A549 (cell line): Measurements from ENCODE around the gene CHD6. TPM values are rescaled to one million over a fixed set of nuclear protein-coding genes. Genes with fewer than 3 reads are reported as not detected.

ENCODE experiments used
- ATAC-seq, 2 experiments: fragments of 200-7000 bp in 1 of 2; fragments of >200 bp in 1 of 2; cut with Nextera tagmentation in 1 of 2; cut with Tn5 transposase in 1 of 2; 3 replicates each; pipeline versions ENCODE4 v1.8.0 to v1.9.1; 2018 to 2020; ENCODE audit warnings: mild to moderate bottlenecking in 1 of 2, moderate library complexity in 1 of 2
- CTCF ChIA-PET: fragments of 300-600 bp; sonication (Branson Sonifier 250); formaldehyde crosslinking; extraction: SDS; loops from one replicate; lab custom pipeline; 2021; ENCODE audit warnings: antibody characterized with exemption, inconsistent platforms; lab: Yijun Ruan, JAX
- POLR2A ChIA-PET: fragments of 350-600 bp; formaldehyde crosslinking; extraction: SDS; loops from one replicate; lab custom pipeline; 2021; ENCODE audit warnings: antibody characterized with exemption, inconsistent platforms; lab: Yijun Ruan, JAX
- DNase-seq, 2 experiments: peaks; one replicate each; pipeline versions ENCODE4 v3.0.0 to v3.0.0-alpha.2; 2011 to 2016; ENCODE audit warnings: low read depth in 1 of 2, low spot score in 1 of 2
- FAIRE-seq: peaks from 2 replicates; lab custom pipeline; 2011; peaks lifted over from hg19 to GRCh38; lab: Jason Lieb, UNC
- H3K27ac ChIP-seq, 2 experiments: fragments of >200 bp; sonication (Bioruptor Twin); formaldehyde crosslinking; 3 replicates each; pipeline ENCODE4 v1.5.1; 2016 to 2017
- H3K4me1 ChIP-seq: fragments of >200 bp; sonication (Bioruptor Twin); formaldehyde crosslinking; 3 replicates; pipeline ENCODE4 v1.6.1; 2016
- H3K4me2 ChIP-seq: fragments of >200 bp; sonication (Bioruptor Twin); formaldehyde crosslinking; 3 replicates; pipeline ENCODE4 v1.6.1; 2016
- H3K4me3 ChIP-seq: fragments of >200 bp; sonication (Bioruptor Twin); formaldehyde crosslinking; 3 replicates; pipeline ENCODE4 v1.5.1; 2016
- H3K9me3 ChIP-seq: fragments of >200 bp; sonication (Bioruptor Twin); formaldehyde crosslinking; 3 replicates; pipeline ENCODE4 v1.6.1; 2016
- BHLHE40 ChIP-seq: IDR thresholded peaks from 2 replicates; pipeline ENCODE4 v1.6.1; 2012; ENCODE audit warnings: low read depth, low read length, inconsistent platforms
- EHF ChIP-seq: fragments of 250-450 bp; sonication (Bioruptor Pico); IDR thresholded peaks from 2 replicates; pipeline ENCODE4 v1.5.0; 2020; ENCODE audit warnings: mild to moderate bottlenecking
- ESRRA ChIP-seq: fragments of 150-350 bp; IDR thresholded peaks from 2 replicates; pipeline ENCODE4 v1.6.1; 2014; ENCODE audit warnings: mild to moderate bottlenecking, low read length, borderline replicate concordance
- FOSB ChIP-seq: fragments of 250-450 bp; sonication (Bioruptor Pico); IDR thresholded peaks from 2 replicates; pipeline ENCODE4 v1.5.0; 2020; ENCODE audit warnings: mild to moderate bottlenecking, moderate library complexity
- FOSL2 ChIP-seq, 2 experiments: fragments of 450-650 bp in 1 of 2; fragments of >200 bp in 1 of 2; sonication (Bioruptor Twin) in 1 of 2; formaldehyde crosslinking; IDR thresholded peaks; 2 replicates each; pipeline versions ENCODE4 v1.5.0 to v1.6.1; 2016 to 2020; ENCODE audit warnings: mild to moderate bottlenecking in 1 of 2, moderate library complexity in 1 of 2
- FOXS1 ChIP-seq: fragments of 250-450 bp; sonication (Bioruptor Pico); IDR thresholded peaks from 2 replicates; pipeline ENCODE4 v1.5.0; 2020; ENCODE audit warnings: mild to moderate bottlenecking, moderate library complexity
- HOXA7 ChIP-seq: fragments of 250-450 bp; sonication (Bioruptor Pico); IDR thresholded peaks from 2 replicates; pipeline ENCODE4 v1.5.0; 2020; ENCODE audit warnings: mild to moderate bottlenecking, moderate library complexity
- KDM1A ChIP-seq: fragments of 200-600 bp; sonication (generic); IDR thresholded peaks from 2 replicates; pipeline ENCODE4 v1.6.1; 2016; ENCODE audit warnings: low read depth, mild to moderate bottlenecking
- KDM5A ChIP-seq: fragments of 200-600 bp; sonication (generic); IDR thresholded peaks from 2 replicates; pipeline ENCODE4 v1.6.1; 2016; ENCODE audit warnings: antibody characterized with exemption, mild to moderate bottlenecking
- MAFK ChIP-seq: fragments of 450-650 bp; IDR thresholded peaks from 2 replicates; pipeline ENCODE4 v1.6.1; 2014; ENCODE audit not compliant: partially characterized antibody
- POLR2A ChIP-seq: IDR thresholded peaks from 2 replicates; pipeline ENCODE4 v1.6.1; 2012; ENCODE audit warnings: mild to moderate bottlenecking, low read length
- POLR2AphosphoS2 ChIP-seq: conservative IDR thresholded peaks from 2 replicates; pipeline ENCODE4 v1.6.1; 2012; ENCODE audit warnings: low read length, improper control_type of control experiment, inconsistent platforms
- RARB ChIP-seq: fragments of 250-450 bp; sonication (Bioruptor Pico); IDR thresholded peaks from 2 replicates; pipeline ENCODE4 v1.8.0; 2021; ENCODE audit warnings: mild to moderate bottlenecking, moderate library complexity
- RCOR1 ChIP-seq: fragments of 150-350 bp; IDR thresholded peaks from 2 replicates; pipeline ENCODE4 v1.6.1; 2014; ENCODE audit warnings: antibody characterized with exemption, low read length, low read depth
- RNF2 ChIP-seq: fragments of 200-600 bp; sonication (generic); IDR thresholded peaks from 2 replicates; pipeline ENCODE4 v1.6.1; 2016; ENCODE audit warnings: low read depth, mild to moderate bottlenecking, antibody characterized with exemption, moderate library complexity, borderline replicate concordance
- ZFP36 ChIP-seq: fragments of 450-650 bp; IDR thresholded peaks from 2 replicates; pipeline ENCODE4 v1.6.1; 2014; ENCODE audit warnings: borderline replicate concordance; ENCODE audit not compliant: partially characterized antibody
- WGBS: methylation state at CpG from one replicate; pipeline ENCODE4 v1.1.6; 2017; ENCODE audit errors: missing lambda C conversion rate; 5-methylcytosine and 5-hydroxymethylcytosine counted together
- polyA plus RNA-seq, 4 experiments: library from polyadenylated mRNA; depleted of rRNA in 3 of 4; stranded (reverse); fragments of >200 nt; fragmentation: RNase III in 1 of 4; extraction: RNeasy Plus Mini Kit Qiagen cat#74134 plus additional on column Dnase treatment in 1 of 4; gene quantifications; 2 replicates in 3 of 4; 3 replicates in 1 of 4; pipeline ENCODE4 v1.2.3, GENCODE V29; 2011 to 2017
- TF ChIP-seq, protein P1 (sequence below): fragments of 450-650 bp; IDR thresholded peaks from 2 replicates; pipeline ENCODE4 v1.6.1; 2014; ENCODE audit warnings: antibody characterized with exemption
- TF ChIP-seq, protein P2 (sequence below): fragments of >200 bp; sonication (Bioruptor Twin); formaldehyde crosslinking; IDR thresholded peaks from 3 replicates; pipeline ENCODE4 v1.6.1; 2016
- TF ChIP-seq, protein P3 (sequence below): fragments of 150-350 bp; IDR thresholded peaks from 2 replicates; pipeline ENCODE4 v1.6.1; 2014; ENCODE audit warnings: low read depth, mild to moderate bottlenecking, low read length
- TF ChIP-seq, protein P4 (sequence below): fragments of 250-450 bp; sonication (Bioruptor Pico); IDR thresholded peaks from 2 replicates; pipeline ENCODE4 v1.5.0; 2021; ENCODE audit warnings: mild to moderate bottlenecking, moderate library complexity, borderline replicate concordance
- TF ChIP-seq, protein P5 (sequence below): fragments of 200-600 bp; sonication (generic); IDR thresholded peaks from 2 replicates; pipeline ENCODE4 v1.6.1; 2016; ENCODE audit warnings: antibody characterized with exemption, mild to moderate bottlenecking, moderate library complexity

The CHD6 gene
- polyA plus RNA-seq, 2 of the 4 experiments (the other 2 are of a cell fraction): 8.2 to 22.6 TPM

DNA sequence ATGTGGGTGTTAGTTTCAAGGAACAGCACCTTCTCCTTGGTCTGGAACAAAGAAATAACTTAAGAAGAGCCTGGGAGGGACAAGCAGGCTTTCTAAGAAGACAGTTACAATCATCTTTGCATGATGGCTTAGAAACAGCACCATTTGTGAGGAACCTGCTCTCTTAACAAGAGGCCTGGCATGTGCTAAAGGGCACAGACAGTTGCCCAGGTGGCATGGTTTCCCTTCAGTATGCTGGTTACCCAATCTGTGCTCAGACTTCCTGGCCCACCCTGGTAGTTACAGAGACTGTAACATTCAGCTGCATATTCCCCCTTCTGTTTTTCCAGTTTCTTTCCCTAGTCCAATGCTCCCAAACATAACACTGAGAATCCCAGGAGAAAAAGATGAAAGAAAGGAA is 84.0 kb downstream of the CHD6 start:
- no peak for DNase-seq
- Histone ChIP-seq H3K4me2 (no peak overlapping the region), H3K4me3 (no peak overlapping the region), H3K27ac (no peak overlapping the region), H3K9me3 (peaks cover 9% of the 10 kb centered on the region; the same call in 1 of the 3 replicates), H3K4me1 (no peaks in the 10 kb centered on the region)
- TF ChIP-seq, protein P1, sequence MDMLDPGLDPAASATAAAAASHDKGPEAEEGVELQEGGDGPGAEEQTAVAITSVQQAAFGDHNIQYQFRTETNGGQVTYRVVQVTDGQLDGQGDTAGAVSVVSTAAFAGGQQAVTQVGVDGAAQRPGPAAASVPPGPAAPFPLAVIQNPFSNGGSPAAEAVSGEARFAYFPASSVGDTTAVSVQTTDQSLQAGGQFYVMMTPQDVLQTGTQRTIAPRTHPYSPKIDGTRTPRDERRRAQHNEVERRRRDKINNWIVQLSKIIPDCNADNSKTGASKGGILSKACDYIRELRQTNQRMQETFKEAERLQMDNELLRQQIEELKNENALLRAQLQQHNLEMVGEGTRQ: no peak
- TF ChIP-seq EHF (CRISPR knock-in tag) (no peak), FOXS1 (CRISPR knock-in tag) (no peak), RARB (CRISPR knock-in tag) (no peak), POLR2AphosphoS2 (no peak), RCOR1 (no peak), KDM1A (no peak), FOSL2 (IDR thresholded peaks at IDR 0.05) (no peak), FOSL2 (CRISPR knock-in tag; IDR thresholded peaks at IDR 0.05) (no peak), POLR2A (no peak), ZFP36 (no peak), RNF2 (no peak), KDM5A (no peak), FOSB (no peak)
- TF ChIP-seq, protein P2, sequence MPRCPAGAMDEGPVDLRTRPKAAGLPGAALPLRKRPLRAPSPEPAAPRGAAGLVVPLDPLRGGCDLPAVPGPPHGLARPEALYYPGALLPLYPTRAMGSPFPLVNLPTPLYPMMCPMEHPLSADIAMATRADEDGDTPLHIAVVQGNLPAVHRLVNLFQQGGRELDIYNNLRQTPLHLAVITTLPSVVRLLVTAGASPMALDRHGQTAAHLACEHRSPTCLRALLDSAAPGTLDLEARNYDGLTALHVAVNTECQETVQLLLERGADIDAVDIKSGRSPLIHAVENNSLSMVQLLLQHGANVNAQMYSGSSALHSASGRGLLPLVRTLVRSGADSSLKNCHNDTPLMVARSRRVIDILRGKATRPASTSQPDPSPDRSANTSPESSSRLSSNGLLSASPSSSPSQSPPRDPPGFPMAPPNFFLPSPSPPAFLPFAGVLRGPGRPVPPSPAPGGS: no peak
- TF ChIP-seq, protein P3, sequence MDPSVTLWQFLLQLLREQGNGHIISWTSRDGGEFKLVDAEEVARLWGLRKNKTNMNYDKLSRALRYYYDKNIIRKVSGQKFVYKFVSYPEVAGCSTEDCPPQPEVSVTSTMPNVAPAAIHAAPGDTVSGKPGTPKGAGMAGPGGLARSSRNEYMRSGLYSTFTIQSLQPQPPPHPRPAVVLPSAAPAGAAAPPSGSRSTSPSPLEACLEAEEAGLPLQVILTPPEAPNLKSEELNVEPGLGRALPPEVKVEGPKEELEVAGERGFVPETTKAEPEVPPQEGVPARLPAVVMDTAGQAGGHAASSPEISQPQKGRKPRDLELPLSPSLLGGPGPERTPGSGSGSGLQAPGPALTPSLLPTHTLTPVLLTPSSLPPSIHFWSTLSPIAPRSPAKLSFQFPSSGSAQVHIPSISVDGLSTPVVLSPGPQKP: no peak
- TF ChIP-seq, protein P4, sequence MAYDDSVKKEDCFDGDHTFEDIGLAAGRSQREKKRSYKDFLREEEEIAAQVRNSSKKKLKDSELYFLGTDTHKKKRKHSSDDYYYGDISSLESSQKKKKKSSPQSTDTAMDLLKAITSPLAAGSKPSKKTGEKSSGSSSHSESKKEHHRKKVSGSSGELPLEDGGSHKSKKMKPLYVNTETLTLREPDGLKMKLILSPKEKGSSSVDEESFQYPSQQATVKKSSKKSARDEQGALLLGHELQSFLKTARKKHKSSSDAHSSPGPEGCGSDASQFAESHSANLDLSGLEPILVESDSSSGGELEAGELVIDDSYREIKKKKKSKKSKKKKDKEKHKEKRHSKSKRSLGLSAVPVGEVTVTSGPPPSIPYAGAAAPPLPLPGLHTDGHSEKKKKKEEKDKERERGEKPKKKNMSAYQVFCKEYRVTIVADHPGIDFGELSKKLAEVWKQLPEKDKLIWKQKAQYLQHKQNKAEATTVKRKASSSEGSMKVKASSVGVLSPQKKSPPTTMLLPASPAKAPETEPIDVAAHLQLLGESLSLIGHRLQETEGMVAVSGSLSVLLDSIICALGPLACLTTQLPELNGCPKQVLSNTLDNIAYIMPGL (CRISPR knock-in tag): no peak
- POLR2A ChIA-PET: no interaction called here
- CTCF ChIA-PET: interaction anchor here (0.7 to 1.1 kb wide), 2 partner anchors 11 to 21 kb away, joined by 3 to 5 read pairs; no protein-coding TSS in a partner anchor
- no peak for FAIRE-seq
- no peak for ATAC-seq

DNA sequence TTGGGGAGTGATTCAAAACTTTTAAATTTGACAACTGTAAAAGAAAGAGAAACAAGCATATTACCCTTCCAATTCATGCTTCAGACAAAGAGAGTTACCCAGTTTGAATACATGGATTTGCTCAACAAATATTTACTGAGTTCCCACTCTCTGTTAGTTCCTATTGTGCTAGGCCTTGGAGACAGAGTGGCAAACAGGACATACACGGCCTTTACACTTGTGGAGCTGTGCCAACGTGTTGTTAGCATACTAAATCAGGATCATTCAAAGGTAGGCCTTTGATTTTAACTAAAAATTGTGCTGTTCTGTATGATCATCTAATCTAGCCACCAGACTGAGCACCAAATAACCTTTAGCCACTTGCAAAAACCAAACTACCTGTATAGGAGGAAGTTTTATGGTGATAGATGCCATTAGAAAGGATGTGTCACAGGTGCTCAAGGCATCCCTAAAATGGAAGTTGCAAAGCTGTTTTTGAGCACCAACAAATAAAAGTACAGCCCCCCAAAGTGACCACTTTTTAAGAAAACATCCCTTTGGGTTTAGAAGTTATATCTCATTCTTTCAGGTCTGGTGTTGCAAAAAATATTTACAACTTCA is 84.5 kb downstream of the CHD6 start:
- ATAC-seq: no peak

More for the DNA sequence above, 84.5 kb downstream of the CHD6 start:
- POLR2A ChIA-PET: interaction anchor here (0.5 kb wide), 1 partner anchor 38 kb away, joined by 4 read pairs; no protein-coding TSS in a partner anchor
- Histone ChIP-seq H3K4me3 (no peak overlapping the region), H3K9me3 (peaks cover 9% of the 10 kb centered on the region; the same call in 1 of the 3 replicates), H3K4me1 (no peaks in the 10 kb centered on the region), H3K27ac (no peak overlapping the region), H3K4me2 (no peak overlapping the region)
- TF ChIP-seq ESRRA (no peak), HOXA7 (no peak), BHLHE40 (no peak), MAFK (no peak)
- TF ChIP-seq, protein P5, sequence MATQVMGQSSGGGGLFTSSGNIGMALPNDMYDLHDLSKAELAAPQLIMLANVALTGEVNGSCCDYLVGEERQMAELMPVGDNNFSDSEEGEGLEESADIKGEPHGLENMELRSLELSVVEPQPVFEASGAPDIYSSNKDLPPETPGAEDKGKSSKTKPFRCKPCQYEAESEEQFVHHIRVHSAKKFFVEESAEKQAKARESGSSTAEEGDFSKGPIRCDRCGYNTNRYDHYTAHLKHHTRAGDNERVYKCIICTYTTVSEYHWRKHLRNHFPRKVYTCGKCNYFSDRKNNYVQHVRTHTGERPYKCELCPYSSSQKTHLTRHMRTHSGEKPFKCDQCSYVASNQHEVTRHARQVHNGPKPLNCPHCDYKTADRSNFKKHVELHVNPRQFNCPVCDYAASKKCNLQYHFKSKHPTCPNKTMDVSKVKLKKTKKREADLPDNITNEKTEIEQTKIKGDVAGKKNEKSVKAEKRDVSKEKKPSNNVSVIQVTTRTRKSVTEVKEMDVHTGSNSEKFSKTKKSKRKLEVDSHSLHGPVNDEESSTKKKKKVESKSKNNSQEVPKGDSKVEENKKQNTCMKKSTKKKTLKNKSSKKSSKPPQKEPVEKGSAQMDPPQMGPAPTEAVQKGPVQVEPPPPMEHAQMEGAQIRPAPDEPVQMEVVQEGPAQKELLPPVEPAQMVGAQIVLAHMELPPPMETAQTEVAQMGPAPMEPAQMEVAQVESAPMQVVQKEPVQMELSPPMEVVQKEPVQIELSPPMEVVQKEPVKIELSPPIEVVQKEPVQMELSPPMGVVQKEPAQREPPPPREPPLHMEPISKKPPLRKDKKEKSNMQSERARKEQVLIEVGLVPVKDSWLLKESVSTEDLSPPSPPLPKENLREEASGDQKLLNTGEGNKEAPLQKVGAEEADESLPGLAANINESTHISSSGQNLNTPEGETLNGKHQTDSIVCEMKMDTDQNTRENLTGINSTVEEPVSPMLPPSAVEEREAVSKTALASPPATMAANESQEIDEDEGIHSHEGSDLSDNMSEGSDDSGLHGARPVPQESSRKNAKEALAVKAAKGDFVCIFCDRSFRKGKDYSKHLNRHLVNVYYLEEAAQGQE: no peak
- TF ChIP-seq, protein P3: no peak
- FAIRE-seq: no peak
- WGBS: 23% methylated on average over 2 of the region's 2 CpGs
- DNase-seq: no peak
- CTCF ChIA-PET: interaction anchor here (0.7 to 1.1 kb wide), 2 partner anchors 11 to 21 kb away, joined by 3 to 5 read pairs; no protein-coding TSS in a partner anchor
